Panc1 (cell line): Measurements from ENCODE around the gene MED16. TPM values are rescaled to one million over a fixed set of nuclear protein-coding genes. Genes with fewer than 3 reads are reported as not detected.
"Not testable (repeated sequence)": the region's sequence is repeated elsewhere in the genome, so short reads cannot be mapped to it uniquely, and the experiment has no call there.

Experiments
- ATAC-seq: fragments of 200-7000 bp; cut with Tn5 transposase; 2 replicates; pipeline ENCODE4 v1.9.1; 2020; ENCODE audit warnings: mild to moderate bottlenecking, moderate library complexity
- BruUV-seq: library from RNA; stranded (reverse); fragments of 400-500 nt; replicated peaks from 2 replicates; lab custom pipeline; 2021; lab: Mats Ljungman, UMichigan
- CTCF ChIA-PET: fragments of 300-600 bp; sonication (Branson Sonifier 250); formaldehyde crosslinking; loops from one replicate; lab custom pipeline; 2022; ENCODE audit warnings: antibody characterized with exemption; lab: Charles Lee
- POLR2A ChIA-PET: fragments of 300-600 bp; sonication (Branson Sonifier 250); formaldehyde crosslinking; loops from one replicate; lab custom pipeline; 2022; ENCODE audit warnings: antibody characterized with exemption; lab: Charles Lee
- DNase-seq: peaks from one replicate; pipeline ENCODE4 v3.0.0-alpha.2; 2010; ENCODE audit warnings: low read depth, low spot score
- H3K27ac ChIP-seq: 2 replicates; pipeline ENCODE4 v1.5.1; 2011; ENCODE audit warnings: mild to moderate bottlenecking, low read length, inconsistent platforms
- H3K27me3 ChIP-seq: fragments of 200-500 bp; sonication (Bioruptor generic); 2 replicates; pipeline ENCODE4 v1.6.0; 2014; ENCODE audit warnings: low read length, inconsistent platforms; ENCODE audit not compliant: control insufficient read depth, insufficient read depth
- H3K36me3 ChIP-seq: fragments of 200-500 bp; sonication (Bioruptor generic); 2 replicates; pipeline ENCODE4 v1.5.1; 2014; ENCODE audit warnings: inconsistent platforms, mild to moderate bottlenecking, low read length, moderate library complexity; ENCODE audit not compliant: control insufficient read depth, insufficient read depth
- H3K4me1 ChIP-seq: 2 replicates; pipeline ENCODE4 v1.5.1; 2011; ENCODE audit warnings: inconsistent platforms, mild to moderate bottlenecking, low read length, moderate library complexity; ENCODE audit not compliant: control insufficient read depth, insufficient read depth
- H3K4me3 ChIP-seq, 2 experiments: 2 replicates each; pipeline ENCODE4 v1.5.1; 2011 to 2012; ENCODE audit warnings: low read depth in 2 of 2, low read length in 2 of 2, mild to moderate bottlenecking in 2 of 2, inconsistent platforms in 1 of 2, moderate library complexity in 1 of 2
- H3K9me3 ChIP-seq: fragments of 200-500 bp; sonication (Bioruptor generic); 2 replicates; pipeline ENCODE4 v1.5.1; 2014; ENCODE audit warnings: low read depth, mild to moderate bottlenecking, inconsistent platforms, low read length, moderate library complexity; ENCODE audit not compliant: control insufficient read depth, insufficient read depth
- POLR2AphosphoS5 ChIP-seq: IDR thresholded peaks from 2 replicates; pipeline ENCODE4 v1.6.1; 2012; ENCODE audit warnings: mild to moderate bottlenecking, low read depth, low read length, moderate library complexity
- SIN3A ChIP-seq: IDR thresholded peaks from 2 replicates; pipeline ENCODE4 v1.6.1; 2012; ENCODE audit warnings: low read depth, mild to moderate bottlenecking, low read length, moderate library complexity, borderline replicate concordance; ENCODE audit not compliant: insufficient read depth
- TCF7L2 ChIP-seq: IDR thresholded peaks from 2 replicates; pipeline ENCODE4 v1.6.1; 2011; ENCODE audit warnings: mild to moderate bottlenecking, low read depth, low read length, inconsistent platforms
- in situ Hi-C: cut with HindIII; loops from 2 replicates; pipeline ENCODE4 v1.10.0; 2016; ENCODE audit warnings: low sequenced_read_pairs, low pct_unique_long_range_greater_than_20kb
- intact Hi-C: fragments of 100-400 bp; cut with micrococcal nuclease; formaldehyde crosslinking; loops from one replicate; pipeline ENCODE4 v1.10.0; 2022; ENCODE audit not compliant: unreplicated experiment
- total RNA-seq: library from RNA; stranded (reverse); gene quantifications from one replicate; pipeline ENCODE4 v1.2.1, GENCODE V29; 2021; ENCODE audit not compliant: unreplicated experiment
- TF ChIP-seq, protein P1 (sequence below): fragments of 450-650 bp; IDR thresholded peaks from 2 replicates; pipeline ENCODE4 v1.5.1; 2017; ENCODE audit warnings: mild to moderate bottlenecking
- TF ChIP-seq, protein P2 (sequence below), 2 experiments: IDR thresholded peaks; 2 replicates each; pipeline ENCODE4 v1.6.1; 2011 to 2012; ENCODE audit warnings: low read depth in 2 of 2, control low read depth in 1 of 2, low read length in 1 of 2, mild to moderate bottlenecking in 1 of 2, moderate library complexity in 1 of 2; ENCODE audit not compliant: insufficient read depth in 1 of 2

Gene MED16
- total RNA-seq, 1 experiment from 2014 or later, result 39.5 TPM

DNA sequence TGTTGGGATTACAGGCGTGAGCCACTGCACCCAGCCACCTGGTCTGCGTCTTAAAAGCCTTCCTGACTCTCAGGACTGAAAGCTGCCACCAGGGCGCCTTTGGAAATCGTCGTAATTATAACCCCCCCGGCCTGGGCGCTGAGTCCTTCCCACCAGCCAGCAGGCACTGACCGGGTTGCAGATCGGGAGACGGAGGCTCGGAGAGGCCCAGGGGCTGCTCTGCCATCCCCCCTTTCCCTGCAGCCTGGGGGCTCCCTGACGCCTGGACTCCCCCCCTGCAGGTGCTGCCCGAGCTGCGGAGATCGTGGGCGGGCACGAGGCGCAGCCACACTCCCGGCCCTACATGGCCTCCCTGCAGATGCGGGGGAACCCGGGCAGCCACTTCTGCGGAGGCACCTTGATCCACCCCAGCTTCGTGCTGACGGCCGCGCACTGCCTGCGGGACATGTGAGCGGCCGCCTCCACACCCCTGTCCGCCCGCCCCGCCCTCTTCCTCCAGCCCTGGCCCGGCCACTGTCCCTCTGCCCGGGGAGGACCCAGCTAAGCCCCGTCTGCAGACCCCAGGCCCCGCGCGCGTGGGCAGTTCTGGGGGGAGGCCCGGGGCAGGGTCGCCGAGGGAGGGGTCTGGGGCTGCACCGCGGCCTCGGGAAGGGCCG, 49.7 kb downstream of the MED16 start:
- CTCF ChIA-PET, result interaction anchor here (0.6 kb wide), 1 partner anchor 15 kb away, joined by 3 read pairs; no protein-coding TSS in a partner anchor
- POLR2A ChIA-PET, result no interaction called here
- Histone ChIP-seq H3K27me3 (no peaks in the 10 kb centered on the region), H3K4me1 (peaks cover 4% of the 10 kb centered on the region; the same call in 1 of the 2 replicates), H3K9me3 (no peaks in the 10 kb centered on the region), H3K4me3 (peak overlapping the region; percentile 30 to 45), H3K36me3 (no peaks in the 10 kb centered on the region), H3K27ac (no peak overlapping the region)
- in situ Hi-C loops, result no loop called here
- no TSS peak for BruUV-seq
- intact Hi-C loops, result no loop called here
- TF ChIP-seq, protein P1, sequence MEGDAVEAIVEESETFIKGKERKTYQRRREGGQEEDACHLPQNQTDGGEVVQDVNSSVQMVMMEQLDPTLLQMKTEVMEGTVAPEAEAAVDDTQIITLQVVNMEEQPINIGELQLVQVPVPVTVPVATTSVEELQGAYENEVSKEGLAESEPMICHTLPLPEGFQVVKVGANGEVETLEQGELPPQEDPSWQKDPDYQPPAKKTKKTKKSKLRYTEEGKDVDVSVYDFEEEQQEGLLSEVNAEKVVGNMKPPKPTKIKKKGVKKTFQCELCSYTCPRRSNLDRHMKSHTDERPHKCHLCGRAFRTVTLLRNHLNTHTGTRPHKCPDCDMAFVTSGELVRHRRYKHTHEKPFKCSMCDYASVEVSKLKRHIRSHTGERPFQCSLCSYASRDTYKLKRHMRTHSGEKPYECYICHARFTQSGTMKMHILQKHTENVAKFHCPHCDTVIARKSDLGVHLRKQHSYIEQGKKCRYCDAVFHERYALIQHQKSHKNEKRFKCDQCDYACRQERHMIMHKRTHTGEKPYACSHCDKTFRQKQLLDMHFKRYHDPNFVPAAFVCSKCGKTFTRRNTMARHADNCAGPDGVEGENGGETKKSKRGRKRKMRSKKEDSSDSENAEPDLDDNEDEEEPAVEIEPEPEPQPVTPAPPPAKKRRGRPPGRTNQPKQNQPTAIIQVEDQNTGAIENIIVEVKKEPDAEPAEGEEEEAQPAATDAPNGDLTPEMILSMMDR, result no peak
- TF ChIP-seq TCF7L2 (no peak), POLR2AphosphoS5 (no peak), SIN3A (no peak)
- TF ChIP-seq, protein P2, sequence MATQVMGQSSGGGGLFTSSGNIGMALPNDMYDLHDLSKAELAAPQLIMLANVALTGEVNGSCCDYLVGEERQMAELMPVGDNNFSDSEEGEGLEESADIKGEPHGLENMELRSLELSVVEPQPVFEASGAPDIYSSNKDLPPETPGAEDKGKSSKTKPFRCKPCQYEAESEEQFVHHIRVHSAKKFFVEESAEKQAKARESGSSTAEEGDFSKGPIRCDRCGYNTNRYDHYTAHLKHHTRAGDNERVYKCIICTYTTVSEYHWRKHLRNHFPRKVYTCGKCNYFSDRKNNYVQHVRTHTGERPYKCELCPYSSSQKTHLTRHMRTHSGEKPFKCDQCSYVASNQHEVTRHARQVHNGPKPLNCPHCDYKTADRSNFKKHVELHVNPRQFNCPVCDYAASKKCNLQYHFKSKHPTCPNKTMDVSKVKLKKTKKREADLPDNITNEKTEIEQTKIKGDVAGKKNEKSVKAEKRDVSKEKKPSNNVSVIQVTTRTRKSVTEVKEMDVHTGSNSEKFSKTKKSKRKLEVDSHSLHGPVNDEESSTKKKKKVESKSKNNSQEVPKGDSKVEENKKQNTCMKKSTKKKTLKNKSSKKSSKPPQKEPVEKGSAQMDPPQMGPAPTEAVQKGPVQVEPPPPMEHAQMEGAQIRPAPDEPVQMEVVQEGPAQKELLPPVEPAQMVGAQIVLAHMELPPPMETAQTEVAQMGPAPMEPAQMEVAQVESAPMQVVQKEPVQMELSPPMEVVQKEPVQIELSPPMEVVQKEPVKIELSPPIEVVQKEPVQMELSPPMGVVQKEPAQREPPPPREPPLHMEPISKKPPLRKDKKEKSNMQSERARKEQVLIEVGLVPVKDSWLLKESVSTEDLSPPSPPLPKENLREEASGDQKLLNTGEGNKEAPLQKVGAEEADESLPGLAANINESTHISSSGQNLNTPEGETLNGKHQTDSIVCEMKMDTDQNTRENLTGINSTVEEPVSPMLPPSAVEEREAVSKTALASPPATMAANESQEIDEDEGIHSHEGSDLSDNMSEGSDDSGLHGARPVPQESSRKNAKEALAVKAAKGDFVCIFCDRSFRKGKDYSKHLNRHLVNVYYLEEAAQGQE (IDR thresholded peaks at IDR 0.05; ENCODE audit: insufficient read depth in 1 of 2, low read depth in 2 of 2, low read length in 1 of 2), result no peak
- ATAC-seq, result peak; percentile 88
- DNase-seq, result no peak

DNA sequence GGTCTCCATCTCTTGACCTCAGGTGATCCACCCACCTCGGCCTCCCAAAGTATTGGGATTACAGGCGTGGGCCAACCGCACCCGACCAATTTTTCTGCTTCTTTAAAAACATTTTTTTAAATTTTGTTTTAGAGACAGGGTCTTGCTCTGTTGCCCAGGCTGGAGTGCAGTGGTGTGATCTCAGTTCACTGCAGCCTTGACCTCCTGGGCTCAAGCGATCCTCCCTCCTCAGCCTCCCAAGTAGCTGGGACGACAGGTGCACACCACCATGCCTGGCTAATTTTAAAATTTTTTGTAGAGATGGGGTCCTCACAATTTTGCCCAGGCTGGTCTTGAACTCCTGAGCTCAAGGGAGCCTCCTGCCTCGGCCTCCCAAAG, 50.2 kb downstream of the MED16 start:
- DNase-seq, in situ Hi-C loops, H3K36me3 ChIP-seq, ATAC-seq, H3K4me1 ChIP-seq, BruUV-seq, H3K27ac ChIP-seq, H3K9me3 ChIP-seq, H3K27me3 ChIP-seq, POLR2A ChIA-PET, intact Hi-C loops: not testable (repeated sequence)
- CTCF ChIA-PET, result interaction anchor here (0.6 to 0.7 kb wide), 2 partner anchors 15 to 132 kb away, joined by 3 to 7 read pairs; no protein-coding TSS in a partner anchor
- H3K4me3 ChIP-seq, result peak overlapping the region in 1 of 2 experiments; percentile 30; a peak in 1 of 4 replicates
